ENCODE results near the gene SLC18A2.
"Not testable (repeated sequence)": the region's sequence is repeated elsewhere in the genome, so short reads cannot be mapped to it uniquely, and the experiment has no call there.

Gene SLC18A2

GRCh38 chr10:117299435-117299834, 58.5 kb downstream of the SLC18A2 start:
- Histone ChIP-seq H3K9me2 (ENCODE audit: low read depth, low read length) (no peaks in the 10 kb centered on the region), H4K20me1 (ENCODE audit: insufficient read depth, low read length) (no peaks in the 10 kb centered on the region), H2AFZ (ENCODE audit: low read length) (no peak overlapping the region), H3K4me3 (ENCODE audit: low read depth, low read length, poor library complexity, severe bottlenecking) (no peak overlapping the region), H3F3A (ENCODE audit: insufficient read depth, low read length) (no peaks in the 10 kb centered on the region), H3K4me2 (ENCODE audit: low read length) (no peak overlapping the region), H3K36me3 (ENCODE audit: insufficient read depth, low read length) (no peaks in the 10 kb centered on the region), H3K27ac (ENCODE audit: low read depth, low read length, poor library complexity, severe bottlenecking) (no peak overlapping the region), H3K9me3 (ENCODE audit: low read length) (no peaks in the 10 kb centered on the region), H3K4me1 (ENCODE audit: insufficient read depth, low read length, severe bottlenecking) (no peaks in the 10 kb centered on the region), H3K9ac (ENCODE audit: low read length) (no peak overlapping the region), H3K27me3 (ENCODE audit: insufficient read depth, low read length) (no peaks in the 10 kb centered on the region), H3K79me2 (ENCODE audit: insufficient read depth, low read length) (no peaks in the 10 kb centered on the region; the same call in 1 of the 2 replicates)
- no peak for TF ChIP-seq EZH2 (IDR thresholded peaks at IDR 0.05; ENCODE audit: borderline replicate concordance, low read length)
- TF ChIP-seq, protein P1, sequence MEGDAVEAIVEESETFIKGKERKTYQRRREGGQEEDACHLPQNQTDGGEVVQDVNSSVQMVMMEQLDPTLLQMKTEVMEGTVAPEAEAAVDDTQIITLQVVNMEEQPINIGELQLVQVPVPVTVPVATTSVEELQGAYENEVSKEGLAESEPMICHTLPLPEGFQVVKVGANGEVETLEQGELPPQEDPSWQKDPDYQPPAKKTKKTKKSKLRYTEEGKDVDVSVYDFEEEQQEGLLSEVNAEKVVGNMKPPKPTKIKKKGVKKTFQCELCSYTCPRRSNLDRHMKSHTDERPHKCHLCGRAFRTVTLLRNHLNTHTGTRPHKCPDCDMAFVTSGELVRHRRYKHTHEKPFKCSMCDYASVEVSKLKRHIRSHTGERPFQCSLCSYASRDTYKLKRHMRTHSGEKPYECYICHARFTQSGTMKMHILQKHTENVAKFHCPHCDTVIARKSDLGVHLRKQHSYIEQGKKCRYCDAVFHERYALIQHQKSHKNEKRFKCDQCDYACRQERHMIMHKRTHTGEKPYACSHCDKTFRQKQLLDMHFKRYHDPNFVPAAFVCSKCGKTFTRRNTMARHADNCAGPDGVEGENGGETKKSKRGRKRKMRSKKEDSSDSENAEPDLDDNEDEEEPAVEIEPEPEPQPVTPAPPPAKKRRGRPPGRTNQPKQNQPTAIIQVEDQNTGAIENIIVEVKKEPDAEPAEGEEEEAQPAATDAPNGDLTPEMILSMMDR (IDR thresholded peaks at IDR 0.05; ENCODE audit: low read length), result no peak

GRCh38 chr10:117300671-117301070, 59.8 kb downstream of the SLC18A2 start:
- no peak overlapping the region for H2AFZ ChIP-seq (ENCODE audit: low read length)
- no peaks in the 10 kb centered on the region for H3K79me2 ChIP-seq (ENCODE audit: insufficient read depth, low read length)
- no peak overlapping the region for H3K27ac ChIP-seq (ENCODE audit: low read depth, low read length, poor library complexity, severe bottlenecking)
- no peaks in the 10 kb centered on the region for H4K20me1 ChIP-seq (ENCODE audit: insufficient read depth, low read length)
- H3K4me2 ChIP-seq (ENCODE audit: low read length), result no peak overlapping the region
- no peaks in the 10 kb centered on the region for H3K27me3 ChIP-seq (ENCODE audit: insufficient read depth, low read length)
- H3K9ac ChIP-seq (ENCODE audit: low read length), result no peak overlapping the region
- no peaks in the 10 kb centered on the region for H3K4me1 ChIP-seq (ENCODE audit: insufficient read depth, low read length, severe bottlenecking)
- peaks cover 3% of the 10 kb centered on the region; the same call in 1 of the 2 replicates for H3K36me3 ChIP-seq (ENCODE audit: insufficient read depth, low read length)
- no peak overlapping the region for H3K4me3 ChIP-seq (ENCODE audit: low read depth, low read length, poor library complexity, severe bottlenecking)
- TF ChIP-seq EZH2 (IDR thresholded peaks at IDR 0.05; ENCODE audit: borderline replicate concordance, low read length), result no peak
- TF ChIP-seq, protein P1 (IDR thresholded peaks at IDR 0.05; ENCODE audit: low read length), result no peak
- no peaks in the 10 kb centered on the region for H3K9me3 ChIP-seq (ENCODE audit: low read length)
- H3K9me2 ChIP-seq (ENCODE audit: low read depth, low read length), result no peaks in the 10 kb centered on the region
- H3F3A ChIP-seq (ENCODE audit: insufficient read depth, low read length), result no peaks in the 10 kb centered on the region

DNA sequence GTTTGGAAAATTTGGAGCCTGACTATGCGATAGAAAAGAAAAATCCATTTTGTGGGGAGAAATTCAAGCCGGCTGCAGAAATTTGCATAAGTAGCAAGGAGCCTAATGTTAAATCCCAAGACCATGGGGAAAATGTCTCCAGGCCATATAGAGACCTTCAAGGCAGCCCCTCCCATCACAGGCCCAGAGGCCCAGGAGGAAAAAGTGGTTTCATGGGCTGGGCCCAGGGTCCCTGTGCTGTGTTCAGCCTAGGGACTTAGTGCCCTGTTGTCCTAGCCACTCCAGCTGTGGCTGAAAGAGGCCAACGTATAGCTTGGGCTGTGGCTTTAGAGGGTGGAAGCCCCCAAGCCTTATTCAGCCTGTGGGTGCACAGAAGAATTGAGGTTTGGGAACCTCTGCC, 62.5 kb downstream of the SLC18A2 start:
- H3K79me2 ChIP-seq (ENCODE audit: insufficient read depth, low read length); H3K9me2 ChIP-seq (ENCODE audit: low read depth, low read length); H3K4me2 ChIP-seq (ENCODE audit: low read length); H3K36me3 ChIP-seq (ENCODE audit: insufficient read depth, low read length); H3K4me3 ChIP-seq (ENCODE audit: low read depth, low read length, poor library complexity, severe bottlenecking); H3K4me1 ChIP-seq (ENCODE audit: insufficient read depth, low read length, severe bottlenecking); H2AFZ ChIP-seq (ENCODE audit: low read length); H3K9ac ChIP-seq (ENCODE audit: low read length); H4K20me1 ChIP-seq (ENCODE audit: insufficient read depth, low read length); H3F3A ChIP-seq (ENCODE audit: insufficient read depth, low read length); H3K27ac ChIP-seq (ENCODE audit: low read depth, low read length, poor library complexity, severe bottlenecking); H3K9me3 ChIP-seq (ENCODE audit: low read length); H3K27me3 ChIP-seq (ENCODE audit: insufficient read depth, low read length): not testable (repeated sequence)

- Histone ChIP-seq H3K9me3 (ENCODE audit: low read length) (no peaks in the 10 kb centered on the region), H3F3A (ENCODE audit: insufficient read depth, low read length) (peaks cover 3% of the 10 kb centered on the region; the same call in 1 of the 2 replicates), H3K36me3 (ENCODE audit: insufficient read depth, low read length) (peaks cover 12% of the 10 kb centered on the region; the same call in 1 of the 2 replicates), H3K9ac (ENCODE audit: low read length) (no peak overlapping the region), H3K27me3 (ENCODE audit: insufficient read depth, low read length) (no peaks in the 10 kb centered on the region), H2AFZ (ENCODE audit: low read length) (no peak overlapping the region), H3K4me3 (ENCODE audit: low read depth, low read length, poor library complexity, severe bottlenecking) (no peak overlapping the region), H3K4me1 (ENCODE audit: insufficient read depth, low read length, severe bottlenecking) (no peaks in the 10 kb centered on the region), H3K4me2 (ENCODE audit: low read length) (no peak overlapping the region), H4K20me1 (ENCODE audit: insufficient read depth, low read length) (no peaks in the 10 kb centered on the region), H3K79me2 (ENCODE audit: insufficient read depth, low read length) (no peaks in the 10 kb centered on the region), H3K9me2 (ENCODE audit: low read depth, low read length) (no peaks in the 10 kb centered on the region), H3K27ac (ENCODE audit: low read depth, low read length, poor library complexity, severe bottlenecking) (no peak overlapping the region)
- TF ChIP-seq, protein P1 (IDR thresholded peaks at IDR 0.05; ENCODE audit: low read length), result no peak
- no peak for TF ChIP-seq EZH2 (IDR thresholded peaks at IDR 0.05; ENCODE audit: borderline replicate concordance, low read length)
These were observed 65.8 kb downstream of the SLC18A2 start for GRCh38 chr10:117306674-117307073.

Measured in OCI-LY1 (cell line).